ENCODE results near the gene OSBP.

- TF ChIP-seq, protein P1, sequence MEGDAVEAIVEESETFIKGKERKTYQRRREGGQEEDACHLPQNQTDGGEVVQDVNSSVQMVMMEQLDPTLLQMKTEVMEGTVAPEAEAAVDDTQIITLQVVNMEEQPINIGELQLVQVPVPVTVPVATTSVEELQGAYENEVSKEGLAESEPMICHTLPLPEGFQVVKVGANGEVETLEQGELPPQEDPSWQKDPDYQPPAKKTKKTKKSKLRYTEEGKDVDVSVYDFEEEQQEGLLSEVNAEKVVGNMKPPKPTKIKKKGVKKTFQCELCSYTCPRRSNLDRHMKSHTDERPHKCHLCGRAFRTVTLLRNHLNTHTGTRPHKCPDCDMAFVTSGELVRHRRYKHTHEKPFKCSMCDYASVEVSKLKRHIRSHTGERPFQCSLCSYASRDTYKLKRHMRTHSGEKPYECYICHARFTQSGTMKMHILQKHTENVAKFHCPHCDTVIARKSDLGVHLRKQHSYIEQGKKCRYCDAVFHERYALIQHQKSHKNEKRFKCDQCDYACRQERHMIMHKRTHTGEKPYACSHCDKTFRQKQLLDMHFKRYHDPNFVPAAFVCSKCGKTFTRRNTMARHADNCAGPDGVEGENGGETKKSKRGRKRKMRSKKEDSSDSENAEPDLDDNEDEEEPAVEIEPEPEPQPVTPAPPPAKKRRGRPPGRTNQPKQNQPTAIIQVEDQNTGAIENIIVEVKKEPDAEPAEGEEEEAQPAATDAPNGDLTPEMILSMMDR (IDR thresholded peaks at IDR 0.05; ENCODE audit: extremely low read depth in 1 of 2, insufficient read depth in 1 of 2, low read depth in 1 of 2, low read length in 2 of 2): no peak
- TF ChIP-seq FOS (IDR thresholded peaks at IDR 0.05; ENCODE audit: borderline replicate concordance, insufficient read depth, low read length) (no peak), EZH2 (IDR thresholded peaks at IDR 0.05; ENCODE audit: borderline replicate concordance, low read depth, low read length, severe bottlenecking) (no peak), POLR2AphosphoS5 (IDR thresholded peaks at IDR 0.05; ENCODE audit: insufficient read depth, low read depth, low read length) (no peak), POLR2A (IDR thresholded peaks at IDR 0.05; ENCODE audit: low read depth, low read length) (no peak), JUN (IDR thresholded peaks at IDR 0.05; ENCODE audit: borderline replicate concordance, insufficient read depth, insufficient read length, low read depth) (no peak), GATA2 (IDR thresholded peaks at IDR 0.05; ENCODE audit: insufficient read depth, insufficient read length, low read depth, low read length) (no peak), MYC (IDR thresholded peaks at IDR 0.05; ENCODE audit: low read depth, low read length) (no peak)
- TF ChIP-seq, protein P2, sequence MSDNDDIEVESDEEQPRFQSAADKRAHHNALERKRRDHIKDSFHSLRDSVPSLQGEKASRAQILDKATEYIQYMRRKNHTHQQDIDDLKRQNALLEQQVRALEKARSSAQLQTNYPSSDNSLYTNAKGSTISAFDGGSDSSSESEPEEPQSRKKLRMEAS (IDR thresholded peaks at IDR 0.05; ENCODE audit: insufficient read depth, insufficient read length): no peak
Observed at GRCh38 chr11:59578369-59578768, 37.2 kb downstream of the OSBP start.
